Hematopoietic multipotent progenitor cell treated with erythropoietin and hydrocortisone succinate and interleukin-3 and kit ligand, for 6 days (in vitro differentiated cells): ENCODE measurements around the gene FCN3.
A peak's percentile ranks its signal among the peaks of the same experiment; 100 is the strongest.

Experiments used
- DNase-seq: peaks from one replicate; pipeline ENCODE4 v3.0.0-alpha.2; 2015

FCN3 gene

GRCh38 chr1:27377760-27378495 is 3.3 kb upstream of the FCN3 start:
- no peak for DNase-seq

- peak; percentile 38 for DNase-seq
These were observed 1.6 kb downstream of the FCN3 start for GRCh38 chr1:27372808-27373690.

- no peak for DNase-seq
These were observed 2.4 kb downstream of the FCN3 start for GRCh38 chr1:27372022-27372807.

- DNase-seq = peak; percentile 95
These were observed 5.6 kb downstream of the FCN3 start for GRCh38 chr1:27368869-27369582.

GRCh38 chr1:27367160-27367650 is 7.4 kb downstream of the FCN3 start:
- no peak for DNase-seq

GRCh38 chr1:27366411-27367159 is 8.0 kb downstream of the FCN3 start, which contains the start of gene MAP3K6:
TSS of gene MAP3K6 (minus strand) at chr1:27366961. CDS start at chr1:27366597, 364 bp downstream.
- peak; percentile 89 for DNase-seq

GRCh38 chr1:27366113-27366410 is 8.6 kb downstream of the FCN3 start:
- DNase-seq = peak; percentile 80

GRCh38 chr1:27365372-27366112 is 9.1 kb downstream of the FCN3 start:
- peak; percentile 88 for DNase-seq

- no peak for DNase-seq
These were observed 9.8 kb downstream of the FCN3 start for GRCh38 chr1:27364696-27365371.

GRCh38 chr1:27363766-27364695 is 10.6 kb downstream of the FCN3 start:
- DNase-seq = no peak

- DNase-seq = no peak
These were observed 13.1 kb downstream of the FCN3 start for GRCh38 chr1:27361553-27361952.

- DNase-seq = no peak
These were observed 13.6 kb downstream of the FCN3 start for GRCh38 chr1:27361044-27361402.

GRCh38 chr1:27360159-27361043 is 14.2 kb downstream of the FCN3 start:
- peak; percentile 53 for DNase-seq

- DNase-seq = no peak
These were observed 14.8 kb downstream of the FCN3 start for GRCh38 chr1:27359822-27360158.

- no peak for DNase-seq
These were observed 15.7 kb downstream of the FCN3 start for GRCh38 chr1:27358928-27359313.

- no peak for DNase-seq
These were observed 16.3 kb downstream of the FCN3 start for GRCh38 chr1:27358038-27358927.
